Smooth muscle cell (in vitro differentiated cells): ENCODE measurements around the gene UGT3A2. TPM values are rescaled to one million over a fixed set of nuclear protein-coding genes. Genes with fewer than 3 reads are reported as not detected.

Experiments
- DNase-seq: peaks from one replicate; lab custom pipeline; 2025; ENCODE audit not compliant: unreplicated experiment; lab: John Stamatoyannopoulos, UW
- H2AFZ ChIP-seq: fragments of 200-600 bp; sonication (generic); 2 replicates; pipeline ENCODE4 v1.6.0; 2016; ENCODE audit warnings: antibody characterized with exemption, low read depth, mild to moderate bottlenecking
- H3F3A ChIP-seq: fragments of 200-600 bp; sonication (generic); 2 replicates; pipeline ENCODE4 v1.6.0; 2017; ENCODE audit warnings: antibody characterized with exemption, low read depth
- H3K27ac ChIP-seq: fragments of 200-600 bp; sonication (generic); 2 replicates; pipeline ENCODE4 v1.5.1; 2016; ENCODE audit warnings: low read depth, mild to moderate bottlenecking
- H3K27me3 ChIP-seq: fragments of 200-600 bp; sonication (generic); 2 replicates; pipeline ENCODE4 v1.6.1; 2016; ENCODE audit warnings: low read depth, mild to moderate bottlenecking
- H3K36me3 ChIP-seq: fragments of 200-600 bp; sonication (generic); 2 replicates; pipeline ENCODE4 v1.5.1; 2016; ENCODE audit warnings: low read depth
- H3K4me1 ChIP-seq: fragments of 200-600 bp; sonication (generic); 2 replicates; pipeline ENCODE4 v1.5.1; 2016; ENCODE audit warnings: low read depth
- H3K4me2 ChIP-seq: fragments of 200-600 bp; sonication (generic); 2 replicates; pipeline ENCODE4 v1.6.0; 2016; ENCODE audit warnings: mild to moderate bottlenecking
- H3K4me3 ChIP-seq: fragments of 200-600 bp; sonication (generic); 2 replicates; pipeline ENCODE4 v1.5.1; 2016; ENCODE audit warnings: mild to moderate bottlenecking
- H3K79me2 ChIP-seq: fragments of 200-600 bp; sonication (generic); 2 replicates; pipeline ENCODE4 v1.6.0; 2016; ENCODE audit warnings: low read depth, mild to moderate bottlenecking
- H3K9ac ChIP-seq: fragments of 200-600 bp; sonication (generic); 2 replicates; pipeline ENCODE4 v1.6.0; 2016; ENCODE audit warnings: low read depth
- H3K9me3 ChIP-seq: fragments of 200-600 bp; sonication (generic); replicated peaks from 2 replicates; pipeline ENCODE4 v1.5.1; 2016; ENCODE audit warnings: low read depth
- H4K20me1 ChIP-seq: fragments of 200-600 bp; sonication (generic); 2 replicates; pipeline ENCODE4 v1.6.0; 2016; ENCODE audit warnings: low read depth
- CTCF ChIP-seq: fragments of 200-600 bp; sonication (generic); IDR thresholded peaks from 2 replicates; pipeline ENCODE4 v1.5.1; 2017; ENCODE audit warnings: borderline replicate concordance, mild to moderate bottlenecking, antibody characterized with exemption; ENCODE audit not compliant: insufficient read depth, poor library complexity, severe bottlenecking
- WGBS: methylation state at CpG from one replicate; pipeline ENCODE4 v1.1.7; 2016; ENCODE audit warnings: low lambda C conversion rate; 5-methylcytosine and 5-hydroxymethylcytosine counted together
- polyA plus RNA-seq: library from polyadenylated mRNA; unstranded; fragments of >200 nt; fragmentation: Nextera tagmentation; extraction: Ambion mirVana; gene quantifications from 2 replicates; pipeline ENCODE4 v1.2.1, GENCODE V29; 2016
- total RNA-seq: library from RNA; depleted of rRNA; stranded (reverse); fragments of >200 nt; gene quantifications from 2 replicates; pipeline ENCODE4 v1.2.3, GENCODE V29; 2014

Gene UGT3A2
- total and polyA plus RNA-seq, 2 experiments from 2014 or later, result 0.54 TPM; not detected in 1

- TF ChIP-seq CTCF, result no peak
- Histone ChIP-seq H3K4me3 (no peak overlapping the region), H3K4me1 (peaks cover 6% of the 10 kb centered on the region), H3F3A (peaks cover 7% of the 10 kb centered on the region), H3K79me2 (no peaks in the 10 kb centered on the region), H3K4me2 (no peak overlapping the region), H3K9ac (no peak overlapping the region), H3K27me3 (no peaks in the 10 kb centered on the region), H4K20me1 (no peaks in the 10 kb centered on the region), H3K9me3 (no peaks in the 10 kb centered on the region), H2AFZ (no peak overlapping the region), H3K36me3 (no peaks in the 10 kb centered on the region), H3K27ac (no peak overlapping the region)
- no peak for DNase-seq
- WGBS, result 15% methylated on average over 2 of the region's 2 CpGs
These were observed 9.3 kb downstream of the UGT3A2 start for GRCh38 chr5:36057386-36057785.

- no peak for DNase-seq
- no peaks in the 10 kb centered on the region for H3K9me3 ChIP-seq
- 73% methylated on average over 5 of the region's 5 CpGs for WGBS
- no peaks in the 10 kb centered on the region for H4K20me1 ChIP-seq
- H3K4me1 ChIP-seq, result peaks cover 6% of the 10 kb centered on the region
- no peaks in the 10 kb centered on the region for H3K79me2 ChIP-seq
- H3K27me3 ChIP-seq, result no peaks in the 10 kb centered on the region
- H2AFZ ChIP-seq, result no peak overlapping the region
- H3K9ac ChIP-seq, result no peak overlapping the region
- H3K36me3 ChIP-seq, result no peaks in the 10 kb centered on the region
- H3K27ac ChIP-seq, result no peak overlapping the region
- peaks cover 7% of the 10 kb centered on the region for H3F3A ChIP-seq
- no peak overlapping the region for H3K4me2 ChIP-seq
- TF ChIP-seq CTCF, result no peak
- H3K4me3 ChIP-seq, result no peak overlapping the region
These were observed 10.3 kb downstream of the UGT3A2 start for GRCh38 chr5:36056422-36056821.

- Histone ChIP-seq H3K79me2 (no peaks in the 10 kb centered on the region), H2AFZ (no peak overlapping the region), H4K20me1 (no peaks in the 10 kb centered on the region), H3K4me3 (no peak overlapping the region), H3K4me2 (no peak overlapping the region), H3K9me3 (no peaks in the 10 kb centered on the region), H3K4me1 (peaks cover 6% of the 10 kb centered on the region), H3K27ac (no peak overlapping the region), H3K9ac (no peak overlapping the region), H3F3A (peaks cover 7% of the 10 kb centered on the region), H3K27me3 (no peaks in the 10 kb centered on the region), H3K36me3 (no peaks in the 10 kb centered on the region)
- WGBS, result 63% methylated on average over 5 of the region's 5 CpGs
- no peak for TF ChIP-seq CTCF
- DNase-seq, result no peak
These were observed 10.7 kb downstream of the UGT3A2 start for GRCh38 chr5:36055984-36056383.

- TF ChIP-seq CTCF, result no peak
- H4K20me1 ChIP-seq, result no peaks in the 10 kb centered on the region
- H3F3A ChIP-seq, result peaks cover 7% of the 10 kb centered on the region
- no peaks in the 10 kb centered on the region for H3K79me2 ChIP-seq
- no peak for DNase-seq
- H3K36me3 ChIP-seq, result no peaks in the 10 kb centered on the region
- no peak overlapping the region for H3K9ac ChIP-seq
- H3K27ac ChIP-seq, result no peak overlapping the region
- H3K27me3 ChIP-seq, result no peaks in the 10 kb centered on the region
- H3K9me3 ChIP-seq, result no peaks in the 10 kb centered on the region
- H3K4me2 ChIP-seq, result no peak overlapping the region
- peaks cover 6% of the 10 kb centered on the region for H3K4me1 ChIP-seq
- H3K4me3 ChIP-seq, result no peak overlapping the region
- H2AFZ ChIP-seq, result no peak overlapping the region
- 93% methylated on average over 3 of the region's 3 CpGs for WGBS
These were observed 12.0 kb downstream of the UGT3A2 start for GRCh38 chr5:36054647-36055046.
